Measurements from ENCODE around the gene STAP1.
"Not testable (repeated sequence)": the region's sequence is repeated elsewhere in the genome, so short reads cannot be mapped to it uniquely, and the experiment has no call there.

The STAP1 gene

DNA sequence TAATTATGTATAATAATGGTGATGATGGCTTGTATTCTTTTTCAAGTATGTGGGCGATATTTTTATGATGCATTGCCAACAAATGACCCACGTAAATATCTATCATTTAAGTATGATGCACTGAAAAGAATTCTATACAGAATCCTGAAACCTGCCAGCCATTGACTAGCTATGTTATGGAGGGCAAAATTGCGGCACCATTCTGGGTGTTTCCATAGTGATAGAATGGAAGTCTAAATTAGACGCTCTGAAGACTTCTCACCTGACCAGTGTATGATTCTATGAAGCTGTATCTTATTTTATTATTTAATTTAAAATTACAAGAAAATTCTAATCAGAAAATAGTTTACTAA lies 12.5 kb upstream of the STAP1 start:
- H3K4me3 ChIP-seq (ENCODE audit: low read depth, low read length) = peak overlapping the region; percentile 38
- TF ChIP-seq, protein P1, sequence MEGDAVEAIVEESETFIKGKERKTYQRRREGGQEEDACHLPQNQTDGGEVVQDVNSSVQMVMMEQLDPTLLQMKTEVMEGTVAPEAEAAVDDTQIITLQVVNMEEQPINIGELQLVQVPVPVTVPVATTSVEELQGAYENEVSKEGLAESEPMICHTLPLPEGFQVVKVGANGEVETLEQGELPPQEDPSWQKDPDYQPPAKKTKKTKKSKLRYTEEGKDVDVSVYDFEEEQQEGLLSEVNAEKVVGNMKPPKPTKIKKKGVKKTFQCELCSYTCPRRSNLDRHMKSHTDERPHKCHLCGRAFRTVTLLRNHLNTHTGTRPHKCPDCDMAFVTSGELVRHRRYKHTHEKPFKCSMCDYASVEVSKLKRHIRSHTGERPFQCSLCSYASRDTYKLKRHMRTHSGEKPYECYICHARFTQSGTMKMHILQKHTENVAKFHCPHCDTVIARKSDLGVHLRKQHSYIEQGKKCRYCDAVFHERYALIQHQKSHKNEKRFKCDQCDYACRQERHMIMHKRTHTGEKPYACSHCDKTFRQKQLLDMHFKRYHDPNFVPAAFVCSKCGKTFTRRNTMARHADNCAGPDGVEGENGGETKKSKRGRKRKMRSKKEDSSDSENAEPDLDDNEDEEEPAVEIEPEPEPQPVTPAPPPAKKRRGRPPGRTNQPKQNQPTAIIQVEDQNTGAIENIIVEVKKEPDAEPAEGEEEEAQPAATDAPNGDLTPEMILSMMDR (IDR thresholded peaks at IDR 0.05; ENCODE audit: borderline replicate concordance, insufficient read depth, low read depth, low read length) = no peak

DNA sequence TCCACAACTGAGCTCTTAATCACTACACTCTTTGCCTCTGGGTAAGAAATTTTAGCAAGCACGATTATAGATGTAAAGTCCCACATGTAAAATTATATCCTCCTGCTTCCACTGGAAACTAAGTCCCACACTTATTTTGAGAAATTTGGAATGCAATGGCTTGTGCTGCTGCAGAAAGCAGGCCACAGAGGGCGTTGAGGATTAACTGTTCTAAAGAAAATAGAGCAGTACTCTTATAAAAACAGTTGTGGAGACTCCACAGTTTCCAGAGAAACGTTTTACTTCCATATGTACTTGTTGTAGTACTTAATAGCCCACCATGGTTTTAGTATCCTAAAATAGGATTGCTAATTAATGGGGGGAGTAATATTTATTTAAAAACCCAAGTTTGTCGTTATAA lies 11.6 kb upstream of the STAP1 start:
- no peak overlapping the region for H3K4me3 ChIP-seq (ENCODE audit: low read depth, low read length)
- TF ChIP-seq, protein P1 (IDR thresholded peaks at IDR 0.05; ENCODE audit: borderline replicate concordance, insufficient read depth, low read depth, low read length) = no peak

GRCh38 chr4:67549123-67549522 lies 9.4 kb upstream of the STAP1 start:
- no peak overlapping the region for H3K4me3 ChIP-seq (ENCODE audit: low read depth, low read length)
- TF ChIP-seq, protein P1 (IDR thresholded peaks at IDR 0.05; ENCODE audit: borderline replicate concordance, insufficient read depth, low read depth, low read length) = peak; percentile 16; the same call in 1 of the 2 replicates

DNA sequence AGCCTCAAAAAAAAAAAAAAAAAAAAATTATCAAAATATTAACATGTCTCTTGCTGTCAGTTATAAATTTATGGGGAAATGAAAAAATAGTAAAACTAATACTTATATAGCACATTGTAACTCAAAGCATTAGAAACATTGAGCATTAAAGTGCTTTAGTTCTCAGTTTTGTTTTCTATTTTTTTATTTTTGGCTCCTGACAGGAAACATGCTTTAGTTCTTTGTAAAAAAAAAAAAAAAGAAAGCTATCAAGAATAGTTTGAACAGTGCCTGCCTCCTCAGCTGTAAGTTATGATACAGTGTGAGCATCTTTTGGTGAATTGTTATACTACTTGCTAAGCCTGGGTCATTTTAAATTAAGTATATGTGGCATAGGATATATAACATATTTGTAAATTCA lies 8.1 kb upstream of the STAP1 start:
- peak overlapping the region; percentile 35 for H3K4me3 ChIP-seq (ENCODE audit: low read depth, low read length)
- TF ChIP-seq, protein P1 (IDR thresholded peaks at IDR 0.05; ENCODE audit: borderline replicate concordance, insufficient read depth, low read depth, low read length) = no peak

GRCh38 chr4:67550857-67551256 lies 7.7 kb upstream of the STAP1 start:
- H3K4me3 ChIP-seq (ENCODE audit: low read depth, low read length) = no peak overlapping the region
- TF ChIP-seq, protein P1 (IDR thresholded peaks at IDR 0.05; ENCODE audit: borderline replicate concordance, insufficient read depth, low read depth, low read length) = no peak

DNA sequence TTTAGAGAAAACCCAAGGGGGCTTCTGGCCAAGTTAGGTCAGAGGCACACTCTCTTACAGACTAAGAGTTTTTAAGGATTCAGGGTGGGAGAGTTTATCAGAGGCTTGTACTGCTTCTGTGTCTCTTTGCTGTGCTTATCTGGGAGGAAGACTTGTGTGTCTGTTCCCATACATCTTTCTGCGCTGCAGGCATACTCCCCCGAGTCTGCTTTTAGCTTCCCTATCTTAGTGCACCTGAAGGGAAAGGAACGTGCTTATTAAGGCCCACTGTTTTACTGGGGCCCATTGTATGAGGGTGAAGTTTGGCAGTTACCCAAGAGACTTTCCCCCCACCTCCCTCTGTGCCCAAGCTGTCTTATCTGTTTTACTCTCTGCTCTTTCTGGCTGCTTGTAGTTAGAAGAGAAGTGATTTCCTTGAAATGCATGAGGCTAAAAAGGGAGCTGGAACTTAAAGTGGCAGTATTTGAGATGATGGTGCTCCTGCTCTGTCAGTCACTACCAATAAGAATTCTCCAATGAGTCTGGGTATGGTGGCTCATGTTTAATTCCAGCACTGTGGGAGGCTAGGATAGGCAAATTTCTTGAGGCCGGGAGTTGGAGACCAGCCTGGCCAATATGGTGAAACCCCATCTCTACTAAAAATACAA lies 6.3 kb upstream of the STAP1 start:
- not testable (repeated sequence) for H3K4me3 ChIP-seq (ENCODE audit: low read depth, low read length)

GRCh38 chr4:67554096-67554495 lies 4.4 kb upstream of the STAP1 start:
- TF ChIP-seq, protein P1 (IDR thresholded peaks at IDR 0.05; ENCODE audit: borderline replicate concordance, insufficient read depth, low read depth, low read length) = no peak

DNA sequence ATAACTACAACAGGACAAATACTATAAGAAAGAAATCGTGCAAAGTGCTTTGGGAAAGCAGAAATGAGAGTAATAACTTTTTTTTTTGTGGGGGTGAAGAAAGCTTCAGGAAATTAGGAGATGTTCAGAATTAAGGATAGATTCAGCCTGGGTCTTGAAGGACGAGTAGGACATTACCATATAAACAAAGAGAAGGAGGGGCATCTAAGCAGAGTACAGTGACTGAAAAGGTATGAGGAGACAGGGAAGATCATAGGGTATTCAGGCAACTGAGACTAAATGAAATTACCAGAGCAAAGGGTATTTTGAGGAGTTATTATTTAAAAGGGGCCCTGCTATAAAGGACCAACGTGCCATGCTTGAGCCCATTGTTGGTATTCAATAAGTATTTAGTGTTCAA lies 3.1 kb upstream of the STAP1 start:
- TF ChIP-seq, protein P1 (IDR thresholded peaks at IDR 0.05; ENCODE audit: borderline replicate concordance, insufficient read depth, low read depth, low read length) = no peak
- no peak overlapping the region for H3K4me3 ChIP-seq (ENCODE audit: low read depth, low read length)

More at GRCh38 chr4:67554096-67554495, 4.4 kb upstream of the STAP1 start:
- H3K4me3 ChIP-seq (ENCODE audit: low read depth, low read length) = no peak overlapping the region
